ENCODE data around the gene GSTP1. TPM values are rescaled to one million over a fixed set of nuclear protein-coding genes. Genes with fewer than 3 reads are reported as not detected.
"Not testable (repeated sequence)": the region's sequence is repeated elsewhere in the genome, so short reads cannot be mapped to it uniquely, and the experiment has no call there.

GSTP1 gene
- total RNA-seq, 1 experiment from 2014 or later = 192 TPM

- H3K36me3 ChIP-seq; DNase-seq; H3K27ac ChIP-seq; H3K4me3 ChIP-seq; H3K9me3 ChIP-seq (replicated peaks); H3K27me3 ChIP-seq; H3K4me1 ChIP-seq: not testable (repeated sequence)
Observed at GRCh38 chr11:67621928-67622327, 38.3 kb downstream of the GSTP1 start.

- not testable (repeated sequence) for H3K27ac ChIP-seq; H3K9me3 ChIP-seq (replicated peaks); DNase-seq; H3K4me3 ChIP-seq; H3K4me1 ChIP-seq; H3K36me3 ChIP-seq; H3K27me3 ChIP-seq
Observed at GRCh38 chr11:67622905-67623304, 39.3 kb downstream of the GSTP1 start.

- H3K36me3 ChIP-seq; H3K4me3 ChIP-seq; H3K27ac ChIP-seq; H3K27me3 ChIP-seq; DNase-seq; H3K4me1 ChIP-seq; H3K9me3 ChIP-seq (replicated peaks): not testable (repeated sequence)
Observed at GRCh38 chr11:67623795-67624194, 40.2 kb downstream of the GSTP1 start.

- DNase-seq, H3K36me3 ChIP-seq: not testable (repeated sequence)
Observed at GRCh38 chr11:67626131-67626833, 42.7 kb downstream of the GSTP1 start.

GRCh38 chr11:67626970-67627369 is 43.4 kb downstream of the GSTP1 start:
- Histone ChIP-seq H3K27me3 (no peaks in the 10 kb centered on the region), H3K9me3 (replicated peaks) (no peaks in the 10 kb centered on the region), H3K4me1 (no peaks in the 10 kb centered on the region), H3K4me3 (no peak overlapping the region), H3K27ac (no peak overlapping the region), H3K36me3 (no peaks in the 10 kb centered on the region)
- DNase-seq = no peak

More at GRCh38 chr11:67626131-67626833, 42.7 kb downstream of the GSTP1 start:
- not testable (repeated sequence) for H3K9me3 ChIP-seq (replicated peaks); H3K4me1 ChIP-seq; H3K27me3 ChIP-seq; H3K27ac ChIP-seq; H3K4me3 ChIP-seq

GRCh38 chr11:67627441-67627811 is 43.8 kb downstream of the GSTP1 start:
- Histone ChIP-seq H3K27me3 (no peaks in the 10 kb centered on the region), H3K4me1 (no peaks in the 10 kb centered on the region), H3K27ac (no peak overlapping the region), H3K9me3 (replicated peaks) (no peaks in the 10 kb centered on the region), H3K4me3 (no peak overlapping the region), H3K36me3 (no peaks in the 10 kb centered on the region)
- no peak for DNase-seq

GRCh38 chr11:67627812-67628624 is 44.4 kb downstream of the GSTP1 start:
- no peak for DNase-seq
- Histone ChIP-seq H3K27ac (no peak overlapping the region), H3K4me3 (no peak overlapping the region)

GRCh38 chr11:67628710-67629385 is 45.2 kb downstream of the GSTP1 start:
- no peak overlapping the region; the same call in 1 of the 2 replicates for H3K4me3 ChIP-seq
- H3K9me3 ChIP-seq (replicated peaks) = no peaks in the 10 kb centered on the region
- no peaks in the 10 kb centered on the region for H3K36me3 ChIP-seq
- no peaks in the 10 kb centered on the region for H3K27me3 ChIP-seq
- no peak for DNase-seq
- no peak overlapping the region for H3K27ac ChIP-seq
- no peaks in the 10 kb centered on the region for H3K4me1 ChIP-seq

More at GRCh38 chr11:67627812-67628624, 44.4 kb downstream of the GSTP1 start:
- no peaks in the 10 kb centered on the region for H3K36me3 ChIP-seq
- H3K9me3 ChIP-seq (replicated peaks) = no peaks in the 10 kb centered on the region
- no peaks in the 10 kb centered on the region for H3K27me3 ChIP-seq
- H3K4me1 ChIP-seq = no peaks in the 10 kb centered on the region

- H3K36me3 ChIP-seq = no peaks in the 10 kb centered on the region
- H3K4me1 ChIP-seq = no peaks in the 10 kb centered on the region
- H3K27me3 ChIP-seq = no peaks in the 10 kb centered on the region
- peak within 1 kb of the TSS; percentile 37 for H3K27ac ChIP-seq
- DNase-seq = peak; percentile 76 to 83
- H3K4me3 ChIP-seq = peak within 1 kb of the TSS; percentile 82
- H3K9me3 ChIP-seq (replicated peaks) = no peaks in the 10 kb centered on the region
Observed at GRCh38 chr11:67629386-67630227, 46.0 kb downstream of the GSTP1 start, which contains the start of gene NUDT8. TSS of gene NUDT8 (minus strand) at chr11:67629937. CDS start at chr11:67629911, 26 bp downstream.

GRCh38 chr11:67630228-67630942 is 46.8 kb downstream of the GSTP1 start:
- H3K36me3 ChIP-seq = no peaks in the 10 kb centered on the region
- H3K4me3 ChIP-seq = peak overlapping the region; percentile 82
- peaks cover 5% of the 10 kb centered on the region; the same call in 1 of the 2 replicates for H3K27me3 ChIP-seq
- peak; percentile 98 for DNase-seq
- no peaks in the 10 kb centered on the region for H3K9me3 ChIP-seq (replicated peaks)
- no peaks in the 10 kb centered on the region for H3K4me1 ChIP-seq
- H3K27ac ChIP-seq = peak overlapping the region; percentile 37

GRCh38 chr11:67630943-67631331 is 47.3 kb downstream of the GSTP1 start:
- Histone ChIP-seq H3K36me3 (no peaks in the 10 kb centered on the region), H3K4me3 (peak overlapping the region; percentile 82), H3K4me1 (no peaks in the 10 kb centered on the region), H3K27me3 (peaks cover 5% of the 10 kb centered on the region; the same call in 1 of the 2 replicates), H3K9me3 (replicated peaks) (no peaks in the 10 kb centered on the region), H3K27ac (no peak overlapping the region)
- no peak for DNase-seq

GRCh38 chr11:67631411-67631810 is 47.8 kb downstream of the GSTP1 start:
- no peak for DNase-seq
- Histone ChIP-seq H3K27me3 (peaks cover 5% of the 10 kb centered on the region; the same call in 1 of the 2 replicates), H3K9me3 (replicated peaks) (no peaks in the 10 kb centered on the region), H3K4me3 (no peak overlapping the region), H3K36me3 (no peaks in the 10 kb centered on the region), H3K4me1 (no peaks in the 10 kb centered on the region), H3K27ac (no peak overlapping the region)

- H3K4me3 ChIP-seq = no peak overlapping the region
- H3K9me3 ChIP-seq (replicated peaks) = no peaks in the 10 kb centered on the region
- H3K27ac ChIP-seq = no peak overlapping the region
Observed at GRCh38 chr11:67631853-67632174, 48.2 kb downstream of the GSTP1 start.

More at GRCh38 chr11:67631853-67632174, 48.2 kb downstream of the GSTP1 start:
- H3K27me3 ChIP-seq = peaks cover 5% of the 10 kb centered on the region; the same call in 1 of the 2 replicates
- no peaks in the 10 kb centered on the region for H3K36me3 ChIP-seq
- no peaks in the 10 kb centered on the region for H3K4me1 ChIP-seq
- no peak for DNase-seq

Data from SJCRH30 (cell line).